HEK293T (cell line): ENCODE data around the gene DCUN1D2.
"Not testable (repeated sequence)": the region's sequence is repeated elsewhere in the genome, so short reads cannot be mapped to it uniquely, and the experiment has no call there.

Experiments
- CTCF ChIA-PET: fragments of 350-600 bp; formaldehyde crosslinking; extraction: SDS; loops from one replicate; lab custom pipeline; 2021; ENCODE audit warnings: antibody characterized with exemption, inconsistent platforms; lab: Yijun Ruan, JAX
- POLR2A ChIA-PET: fragments of 350-600 bp; formaldehyde crosslinking; extraction: SDS; loops from one replicate; lab custom pipeline; 2020; ENCODE audit warnings: antibody characterized with exemption, inconsistent platforms; lab: Yijun Ruan, JAX
- DNase-seq: peaks from one replicate; pipeline ENCODE4 v3.0.0; 2012; ENCODE audit warnings: mixed read lengths; ENCODE audit errors: extremely low spot score
- ARNT ChIP-seq: fragments of 450-650 bp; IDR thresholded peaks from 2 replicates; pipeline ENCODE4 v1.6.1; 2017; ENCODE audit warnings: mild to moderate bottlenecking
- BHLHE40 ChIP-seq: fragments of 450-650 bp; IDR thresholded peaks from 2 replicates; pipeline ENCODE4 v1.6.1; 2016; ENCODE audit warnings: mild to moderate bottlenecking, moderate library complexity, borderline replicate concordance
- CTBP1 ChIP-seq: fragments of 450-650 bp; IDR thresholded peaks from 2 replicates; pipeline ENCODE4 v1.6.1; 2016; ENCODE audit warnings: borderline replicate concordance
- ELF4 ChIP-seq: fragments of 450-650 bp; IDR thresholded peaks from 2 replicates; pipeline ENCODE4 v1.6.1; 2017; ENCODE audit warnings: antibody characterized with exemption
- FOXA1 ChIP-seq: fragments of 450-650 bp; IDR thresholded peaks from 2 replicates; pipeline ENCODE4 v1.6.1; 2016; ENCODE audit warnings: mild to moderate bottlenecking
- FOXK2 ChIP-seq: fragments of 450-650 bp; IDR thresholded peaks from 2 replicates; pipeline ENCODE4 v1.6.1; 2016; ENCODE audit warnings: mild to moderate bottlenecking
- FOXM1 ChIP-seq: fragments of 450-650 bp; IDR thresholded peaks from 2 replicates; pipeline ENCODE4 v1.6.1; 2017; ENCODE audit warnings: mild to moderate bottlenecking, borderline replicate concordance
- HDGF ChIP-seq: fragments of 450-650 bp; IDR thresholded peaks from 2 replicates; pipeline ENCODE4 v1.6.1; 2017; ENCODE audit warnings: antibody characterized with exemption, borderline replicate concordance
- L3MBTL2 ChIP-seq: fragments of 450-650 bp; conservative IDR thresholded peaks from 2 replicates; pipeline ENCODE4 v1.6.1; 2016; ENCODE audit warnings: mild to moderate bottlenecking
- LEF1 ChIP-seq: fragments of 450-650 bp; IDR thresholded peaks from 2 replicates; pipeline ENCODE4 v1.6.1; 2017; ENCODE audit warnings: mild to moderate bottlenecking, borderline replicate concordance
- NFRKB ChIP-seq: fragments of 450-650 bp; IDR thresholded peaks from 2 replicates; pipeline ENCODE4 v1.6.1; 2016; ENCODE audit warnings: mild to moderate bottlenecking, moderate library complexity
- PKNOX1 ChIP-seq: fragments of 450-650 bp; IDR thresholded peaks from 2 replicates; pipeline ENCODE4 v1.6.1; 2016
- SP1 ChIP-seq: fragments of 450-650 bp; IDR thresholded peaks from 2 replicates; pipeline ENCODE4 v1.6.1; 2017
- SUZ12 ChIP-seq: fragments of 450-650 bp; IDR thresholded peaks from 2 replicates; pipeline ENCODE4 v1.6.1; 2016; ENCODE audit warnings: mild to moderate bottlenecking
- TARDBP ChIP-seq: fragments of 450-650 bp; IDR thresholded peaks from 2 replicates; pipeline ENCODE4 v1.6.1; 2016
- ZNF384 ChIP-seq: fragments of 450-650 bp; IDR thresholded peaks from 2 replicates; pipeline ENCODE4 v1.6.1; 2016

DCUN1D2 gene

DNA sequence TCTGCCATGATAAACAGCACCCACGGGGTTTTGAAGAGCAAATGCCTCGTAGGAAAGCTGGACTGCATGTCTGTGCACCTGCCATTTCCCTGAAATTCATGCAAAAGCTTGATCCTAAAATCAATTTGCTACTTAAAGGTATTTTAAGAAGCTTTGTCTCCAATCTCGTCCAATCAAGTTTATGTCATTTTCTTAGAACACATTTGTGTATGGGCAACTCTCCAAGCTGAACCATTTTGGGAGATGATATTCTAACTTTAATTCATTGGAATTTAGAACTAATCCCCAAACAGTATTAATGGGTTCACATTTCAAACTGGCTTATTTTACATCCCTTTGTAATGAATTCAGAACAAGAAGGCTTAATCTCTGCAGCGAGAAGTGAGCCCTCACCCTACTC is 38.0 kb downstream of the DCUN1D2 start:
- POLR2A ChIA-PET = no interaction called here
- DNase-seq = no peak
- CTCF ChIA-PET = interaction anchor here (0.5 to 1.9 kb wide), 4 partner anchors 14 to 178 kb away, joined by 3 to 6 read pairs (median 4); no protein-coding TSS in a partner anchor

GRCh38 chr13:113451951-113452421 is 38.5 kb downstream of the DCUN1D2 start:
- ChIA-PET CTCF (interaction anchor here (0.5 to 1.9 kb wide), 5 partner anchors 11 to 177 kb away, joined by 3 to 6 read pairs (median 4); no protein-coding TSS in a partner anchor), POLR2A (no interaction called here)
- TF ChIP-seq FOXA1 (no peak), FOXM1 (no peak), TARDBP (no peak), LEF1 (no peak), CTBP1 (no peak), SP1 (no peak), BHLHE40 (no peak), PKNOX1 (no peak), NFRKB (no peak), ZNF384 (no peak), ELF4 (no peak), L3MBTL2 (no peak), SUZ12 (no peak), HDGF (no peak), ARNT (no peak), FOXK2 (no peak)
- no peak for DNase-seq

More for the DNA sequence above, 38.0 kb downstream of the DCUN1D2 start:
- TF ChIP-seq ZNF384 (no peak), HDGF (no peak), BHLHE40 (no peak), L3MBTL2 (no peak), ARNT (no peak)

- DNase-seq, POLR2A ChIA-PET: not testable (repeated sequence)
- CTCF ChIA-PET = interaction anchor here (0.7 to 1.9 kb wide), 3 partner anchors 12 to 508 kb away, joined by 3 to 6 read pairs (median 5); no protein-coding TSS in a partner anchor
These were observed 39.5 kb downstream of the DCUN1D2 start for GRCh38 chr13:113450861-113451620.

- DNase-seq, CTCF ChIA-PET, POLR2A ChIA-PET: not testable (repeated sequence)
These were observed 40.2 kb downstream of the DCUN1D2 start for GRCh38 chr13:113450348-113450744.

DNA sequence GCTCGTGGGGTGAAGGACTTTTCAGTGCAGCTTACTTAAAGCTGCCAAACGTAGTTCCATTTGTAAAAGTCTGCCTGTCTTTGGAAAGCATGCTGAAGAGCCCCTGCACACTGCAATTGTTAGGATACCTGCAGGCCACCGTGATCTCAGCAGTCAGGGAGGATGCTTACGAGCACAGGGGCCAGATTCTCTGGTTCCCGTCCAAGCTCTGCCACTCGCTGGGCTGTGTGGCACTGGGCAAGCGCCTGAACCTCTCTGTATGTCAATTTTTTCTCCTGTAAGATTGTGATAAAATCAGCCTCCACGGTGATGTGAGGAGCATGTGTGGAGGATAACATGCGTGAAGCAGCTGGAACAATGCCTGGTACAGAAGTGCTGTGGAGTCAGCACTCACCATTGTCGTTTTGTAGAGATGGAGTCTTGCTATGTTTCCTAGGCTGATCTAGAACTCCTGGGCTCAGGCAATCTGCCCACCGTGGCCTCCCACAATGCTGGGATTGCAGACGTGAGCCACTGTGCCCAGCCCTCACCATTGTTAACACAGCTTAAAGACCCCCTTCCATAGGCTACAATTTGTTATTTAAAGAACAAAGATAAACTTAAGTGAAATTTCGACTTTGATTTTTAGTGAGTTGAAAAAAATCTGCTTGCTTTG is 40.7 kb downstream of the DCUN1D2 start:
- no peak for DNase-seq
- no peak for TF ChIP-seq LEF1
- TF ChIP-seq CTBP1 = no peak
- ChIA-PET CTCF (no interaction called here), POLR2A (no interaction called here)

- ChIA-PET POLR2A (no interaction called here), CTCF (no interaction called here)
- TF ChIP-seq ELF4 (peak; percentile 90), CTBP1 (peak; percentile 65; the same call in 1 of the 2 replicates), PKNOX1 (no peak)
- peak; percentile 61 for DNase-seq
These were observed 41.4 kb downstream of the DCUN1D2 start for GRCh38 chr13:113448885-113449692.

- ChIA-PET CTCF (no interaction called here), POLR2A (no interaction called here)
- DNase-seq = no peak
- TF ChIP-seq LEF1 (no peak), FOXK2 (no peak), HDGF (no peak), ZNF384 (no peak), SP1 (no peak), TARDBP (no peak), L3MBTL2 (no peak), CTBP1 (no peak), FOXA1 (no peak), BHLHE40 (no peak), ARNT (no peak), FOXM1 (no peak), ELF4 (no peak), NFRKB (no peak), SUZ12 (no peak), PKNOX1 (no peak)
These were observed 42.0 kb downstream of the DCUN1D2 start for GRCh38 chr13:113448545-113448884.
